Vein endothelial cell (primary cell): ENCODE measurements around the gene DR1. TPM values are rescaled to one million over a fixed set of nuclear protein-coding genes. Genes with fewer than 3 reads are reported as not detected.

Experiments used
- small RNA-seq: library from RNA; depleted of rRNA; stranded (forward); fragments of <200 nt; gene quantifications from one replicate; pipeline ENCODE3, GENCODE V24; 2012
- total RNA-seq: library from RNA; depleted of rRNA; stranded (reverse); fragments of >200 nt; gene quantifications from 2 replicates; pipeline ENCODE4 v1.2.3, GENCODE V29; 2012

DR1 gene
- total RNA-seq, result 36.3 and 41.6 TPM in 2 replicates

DNA sequence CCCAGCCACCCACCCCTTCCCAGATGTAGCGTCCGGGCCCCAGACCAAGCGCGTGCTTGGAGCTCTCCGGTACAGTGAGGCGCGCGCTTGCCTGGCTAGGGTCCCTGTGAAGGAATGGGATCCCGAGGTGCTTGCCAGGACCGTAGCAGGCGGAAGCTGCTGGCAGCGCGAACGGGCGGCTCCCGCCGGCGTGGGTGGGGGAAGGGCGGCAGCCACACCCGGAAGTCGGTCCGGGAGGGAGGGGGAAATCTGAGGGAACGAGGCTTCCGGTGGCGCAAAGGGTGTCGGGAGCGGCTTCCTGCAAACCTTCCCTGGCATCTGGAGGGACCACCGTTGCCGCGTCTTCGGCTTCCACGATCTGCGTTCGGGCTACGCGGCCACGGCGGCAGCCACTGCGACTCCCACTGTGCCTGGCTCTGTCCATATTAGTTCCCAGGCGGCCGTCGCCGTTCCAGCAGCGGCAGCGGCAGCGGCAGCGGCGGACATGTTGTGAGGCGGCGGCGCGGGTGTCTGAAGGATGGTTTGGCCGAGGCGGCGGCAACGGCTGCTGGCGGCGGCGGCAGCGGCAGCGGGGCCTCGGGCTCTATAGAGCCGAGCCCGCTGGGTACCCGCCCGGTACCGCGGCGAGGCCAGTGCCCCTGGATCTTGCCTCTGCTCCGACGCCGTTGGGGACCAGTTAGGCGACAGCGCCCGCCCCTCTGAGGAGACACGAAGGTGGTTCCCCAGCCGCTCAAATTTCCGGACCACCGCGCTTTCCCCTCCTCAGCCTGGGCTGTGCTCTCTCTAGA is at the start of gene DR1:
Gene DR1, plus strand, starts transcription at position 275 of the 788 bp plus-strand sequence. CDS start 739 bp downstream, outside the sequence.

Small RNA genes lying within 50 kb of the gene (small RNA-seq; reads per million reads assigned to genes)
- gene RF00019, result not detected

Other genes with a start within 250 kb of the DR1 start
- 60.1 and 60.9 TPM in 2 replicates for gene TMED5, start 165.5 kb upstream of the DR1 start, total RNA-seq
- gene CCDC18, start 165.2 kb upstream of the DR1 start, total RNA-seq, result 4.6 and 9.3 TPM in 2 replicates
- gene FNBP1L, start 102.2 kb downstream of the DR1 start, total RNA-seq, result 63.4 and 82.3 TPM in 2 replicates